HCT116 (cell line): Measurements from ENCODE around the gene HBA1. TPM values are rescaled to one million over a fixed set of nuclear protein-coding genes. Genes with fewer than 3 reads are reported as not detected.

Source experiments
- ATAC-seq: fragments of 200-7000 bp; cut with Tn5 transposase; 2 replicates; pipeline ENCODE4 v1.9.1; 2020; ENCODE audit warnings: mild to moderate bottlenecking, moderate library complexity
- BruUV-seq: library from RNA; stranded (reverse); fragments of 400-500 nt; replicated peaks from 2 replicates; lab custom pipeline; 2021; lab: Mats Ljungman, UMichigan
- CTCF ChIA-PET: fragments of 300-600 bp; sonication (Branson Sonifier 250); formaldehyde crosslinking; loops from one replicate; lab custom pipeline; 2021; ENCODE audit warnings: antibody characterized with exemption; lab: Charles Lee
- POLR2A ChIA-PET: fragments of 300-600, 350-600 bp; sonication (Branson Sonifier 250); formaldehyde crosslinking; loops from one replicate; lab custom pipeline; 2021; ENCODE audit warnings: antibody characterized with exemption; lab: Charles Lee
- RAD21 ChIA-PET, 2 experiments: fragments of 300-600 bp; sonication (Branson Sonifier 250); formaldehyde crosslinking; loops; one replicate each; lab custom pipeline; 2023; ENCODE audit warnings: low total read pairs in 2 of 2; ENCODE audit not compliant: uncharacterized antibody in 2 of 2, unreplicated experiment in 2 of 2, low non-redundant PET in 1 of 2; lab: Charles Lee
- DNase-seq: peaks from one replicate; pipeline ENCODE4 v3.0.0-alpha.2; 2010; ENCODE audit warnings: low read depth, low spot score
- H2AFZ ChIP-seq: fragments of 200-600 bp; shearing (Covaris generic), sonication (generic); 2 replicates; pipeline ENCODE4 v1.6.1; 2017; ENCODE audit warnings: low read depth, mixed run types, mixed read lengths, antibody characterized with exemption, low read length; ENCODE audit not compliant: poor library complexity, severe bottlenecking
- H3K27ac ChIP-seq: 2 replicates; pipeline ENCODE4 v1.5.1; 2012; ENCODE audit warnings: low read depth, low read length
- H3K27me3 ChIP-seq: fragments of 200-600 bp; sonication (generic); 2 replicates; pipeline ENCODE4 v1.6.1; 2016; ENCODE audit warnings: mixed run types, low read length, mixed read lengths; ENCODE audit not compliant: insufficient read depth
- H3K36me3 ChIP-seq, 2 experiments: fragments of 200-500 bp in 1 of 2; fragments of 200-600 bp in 1 of 2; sonication (Bioruptor generic) in 1 of 2; sonication (generic) in 1 of 2; 2 replicates each; pipeline versions ENCODE4 v1.5.1 to v1.6.1; 2014 to 2016; ENCODE audit warnings: low read length in 2 of 2, inconsistent platforms in 1 of 2, mixed read lengths in 1 of 2, mixed run types in 1 of 2; ENCODE audit not compliant: insufficient read depth in 2 of 2, control insufficient read depth in 1 of 2
- H3K4me1 ChIP-seq, 2 experiments: fragments of 200-600 bp in 1 of 2; sonication (generic) in 1 of 2; 2 replicates each; pipeline versions ENCODE4 v1.5.1 to v1.6.1; 2012 to 2017; ENCODE audit warnings: low read length in 2 of 2, inconsistent platforms in 1 of 2, mild to moderate bottlenecking in 1 of 2, mixed read lengths in 1 of 2, mixed run types in 1 of 2, moderate library complexity in 1 of 2; ENCODE audit not compliant: insufficient read depth in 2 of 2, control insufficient read depth in 1 of 2
- H3K4me2 ChIP-seq: fragments of 200-600 bp; sonication (generic); 2 replicates; pipeline ENCODE4 v1.6.1; 2017; ENCODE audit warnings: mixed run types, low read length, mixed read lengths
- H3K4me3 ChIP-seq, 2 experiments: fragments of 200-600 bp in 1 of 2; sonication (generic) in 1 of 2; replicated peaks in 1 of 2; 2 replicates each; pipeline ENCODE4 v1.5.1; 2011 to 2016; ENCODE audit warnings: low read length in 2 of 2, control low read depth in 1 of 2, low read depth in 1 of 2, mild to moderate bottlenecking in 1 of 2, mixed read lengths in 1 of 2, mixed run types in 1 of 2
- H3K79me2 ChIP-seq: fragments of 200-600 bp; sonication (generic); 2 replicates; pipeline ENCODE4 v1.6.1; 2017; ENCODE audit warnings: mild to moderate bottlenecking, mixed run types, low read length, moderate library complexity, mixed read lengths; ENCODE audit not compliant: insufficient read depth
- H3K9ac ChIP-seq: fragments of 200-600 bp; sonication (generic); 2 replicates; pipeline ENCODE4 v1.6.1; 2016; ENCODE audit warnings: low read length, mixed read lengths
- H3K9me2 ChIP-seq: fragments of 200-600 bp; sonication (generic), shearing (Covaris generic); 2 replicates; pipeline ENCODE4 v1.6.1; 2017; ENCODE audit warnings: mixed run types, mild to moderate bottlenecking, moderate library complexity; ENCODE audit not compliant: insufficient read depth
- H3K9me3 ChIP-seq, 2 experiments: fragments of 200-500 bp in 1 of 2; fragments of 200-600 bp in 1 of 2; sonication (Bioruptor generic) in 1 of 2; sonication (generic) in 1 of 2; 2 replicates each; pipeline ENCODE4 v1.6.1; 2014 to 2017; ENCODE audit warnings: low read length in 2 of 2, mixed read lengths in 2 of 2, inconsistent platforms in 1 of 2, low read depth in 1 of 2, mild to moderate bottlenecking in 1 of 2, mixed run types in 1 of 2, moderate library complexity in 1 of 2; ENCODE audit not compliant: control insufficient read depth in 1 of 2, insufficient read depth in 1 of 2
- H4K20me1 ChIP-seq: fragments of 200-600 bp; sonication (generic), shearing (Covaris generic); 2 replicates; pipeline ENCODE4 v1.6.1; 2017; ENCODE audit warnings: mixed run types, mild to moderate bottlenecking, moderate library complexity; ENCODE audit not compliant: insufficient read depth
- ELF1 ChIP-seq: IDR thresholded peaks from 2 replicates; pipeline ENCODE4 v1.6.1; 2012; ENCODE audit warnings: low read depth, borderline replicate concordance
- EZH2 ChIP-seq: fragments of 200-600 bp; sonication (generic); IDR thresholded peaks from 2 replicates; pipeline ENCODE4 v1.6.1; 2017; ENCODE audit warnings: antibody characterized with exemption, mixed run types
- EZH2phosphoT487 ChIP-seq: fragments of 200-600 bp; IDR thresholded peaks from 2 replicates; pipeline ENCODE4 v1.6.1; 2018; ENCODE audit warnings: antibody characterized with exemption, borderline replicate concordance
- FOSL1 ChIP-seq: IDR thresholded peaks from 2 replicates; pipeline ENCODE4 v1.6.1; 2012; ENCODE audit warnings: low read depth
- POLR2AphosphoS5 ChIP-seq: IDR thresholded peaks from 2 replicates; pipeline ENCODE4 v1.6.1; 2011; ENCODE audit warnings: mild to moderate bottlenecking, low read depth, low read length, moderate library complexity
- RAD21 ChIP-seq: IDR thresholded peaks from 2 replicates; pipeline ENCODE4 v1.6.1; 2012; ENCODE audit warnings: low read depth, mild to moderate bottlenecking
- SRF ChIP-seq: IDR thresholded peaks from 2 replicates; pipeline ENCODE4 v1.6.1; 2012; ENCODE audit warnings: low read depth
- TCF7L2 ChIP-seq: IDR thresholded peaks from 2 replicates; pipeline ENCODE4 v1.7.0; 2011; ENCODE audit warnings: borderline replicate concordance, inconsistent platforms; ENCODE audit not compliant: insufficient read depth, insufficient read length; ENCODE audit errors: extremely low read depth
- ZFX ChIP-seq: fragments of 450-650 bp; IDR thresholded peaks from 2 replicates; pipeline ENCODE4 v1.6.1; 2017
- intact Hi-C: fragments of 100-400 bp; cut with micrococcal nuclease; formaldehyde crosslinking; loops from 2 replicates; pipeline ENCODE4 v1.10.0; 2022
- total RNA-seq: library from RNA; stranded (reverse); gene quantifications from one replicate; pipeline ENCODE4 v1.2.1, GENCODE V29; 2021; ENCODE audit not compliant: unreplicated experiment
- TF ChIP-seq, protein P1 (sequence below): IDR thresholded peaks from 2 replicates; pipeline ENCODE4 v1.6.1; 2011; ENCODE audit warnings: mild to moderate bottlenecking, low read length, moderate library complexity; ENCODE audit not compliant: insufficient replicate concordance; ENCODE audit errors: extremely low read depth
- TF ChIP-seq, protein P2 (sequence below): IDR thresholded peaks from 2 replicates; pipeline ENCODE4 v1.6.1; 2012
- TF ChIP-seq, protein P3 (sequence below), 3 experiments: fragments of 200-600 bp in 1 of 3; sonication (generic) in 1 of 3; IDR thresholded peaks in 2 of 3; conservative IDR thresholded peaks in 1 of 3; 2 replicates each; pipeline ENCODE4 v1.5.1; 2012 to 2017; ENCODE audit warnings: low read depth in 2 of 3, low read length in 2 of 3, antibody characterized with exemption in 1 of 3, borderline replicate concordance in 1 of 3, control low read depth in 1 of 3, mild to moderate bottlenecking in 1 of 3, mixed read lengths in 1 of 3, mixed run types in 1 of 3, moderate library complexity in 1 of 3; ENCODE audit not compliant: insufficient read depth in 1 of 3
- TF ChIP-seq, protein P4 (sequence below): IDR thresholded peaks from 2 replicates; pipeline ENCODE4 v1.6.1; 2012

HBA1 gene
- total RNA-seq, 1 experiment from 2014 or later, result 4.9 TPM

DNA sequence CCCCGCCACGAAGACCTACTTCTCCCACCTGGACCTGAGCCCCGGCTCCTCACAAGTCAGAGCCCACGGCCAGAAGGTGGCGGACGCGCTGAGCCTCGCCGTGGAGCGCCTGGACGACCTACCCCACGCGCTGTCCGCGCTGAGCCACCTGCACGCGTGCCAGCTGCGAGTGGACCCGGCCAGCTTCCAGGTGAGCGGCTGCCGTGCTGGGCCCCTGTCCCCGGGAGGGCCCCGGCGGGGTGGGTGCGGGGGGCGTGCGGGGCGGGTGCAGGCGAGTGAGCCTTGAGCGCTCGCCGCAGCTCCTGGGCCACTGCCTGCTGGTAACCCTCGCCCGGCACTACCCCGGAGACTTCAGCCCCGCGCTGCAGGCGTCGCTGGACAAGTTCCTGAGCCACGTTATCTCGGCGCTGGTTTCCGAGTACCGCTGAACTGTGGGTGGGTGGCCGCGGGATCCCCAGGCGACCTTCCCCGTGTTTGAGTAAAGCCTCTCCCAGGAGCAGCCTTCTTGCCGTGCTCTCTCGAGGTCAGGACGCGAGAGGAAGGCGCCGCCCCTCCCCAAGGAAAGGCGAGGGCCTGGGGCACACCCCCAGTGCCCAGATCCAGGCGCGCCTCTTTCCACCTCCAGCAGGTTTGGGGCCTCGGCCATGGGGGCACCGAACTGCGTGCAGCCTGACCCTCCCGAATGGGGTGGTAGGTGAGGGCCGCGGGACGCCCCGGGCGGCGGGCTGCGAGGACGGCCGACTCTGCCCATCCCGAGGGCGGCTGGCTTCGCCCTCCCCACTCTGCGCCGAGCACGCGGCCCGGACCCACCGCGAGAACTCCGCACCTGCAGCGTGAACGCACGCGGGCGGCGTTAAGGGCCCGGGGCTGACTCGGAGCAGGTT, 4.4 kb downstream of the HBA1 start:
- Histone ChIP-seq H3K27me3 (no peaks in the 10 kb centered on the region), H3K27ac (no peak overlapping the region), H4K20me1 (no peaks in the 10 kb centered on the region), H3K36me3 (no peaks in the 10 kb centered on the region), H3K4me1 (peaks cover 0 to 5% of the 10 kb centered on the region in 2 experiments; a peak in 1 of 4 replicates), H3K4me3 (no peak overlapping the region), H2AFZ (no peak overlapping the region), H3K9me3 (no peaks in the 10 kb centered on the region), H3K9me2 (no peaks in the 10 kb centered on the region), H3K9ac (no peak overlapping the region), H3K4me2 (no peak overlapping the region), H3K79me2 (no peaks in the 10 kb centered on the region)
- no TSS peak for BruUV-seq
- ATAC-seq (peak; percentile 72; the same call in 1 of the 2 replicates), DNase-seq (peak; percentile 12)
- TF ChIP-seq, protein P1, sequence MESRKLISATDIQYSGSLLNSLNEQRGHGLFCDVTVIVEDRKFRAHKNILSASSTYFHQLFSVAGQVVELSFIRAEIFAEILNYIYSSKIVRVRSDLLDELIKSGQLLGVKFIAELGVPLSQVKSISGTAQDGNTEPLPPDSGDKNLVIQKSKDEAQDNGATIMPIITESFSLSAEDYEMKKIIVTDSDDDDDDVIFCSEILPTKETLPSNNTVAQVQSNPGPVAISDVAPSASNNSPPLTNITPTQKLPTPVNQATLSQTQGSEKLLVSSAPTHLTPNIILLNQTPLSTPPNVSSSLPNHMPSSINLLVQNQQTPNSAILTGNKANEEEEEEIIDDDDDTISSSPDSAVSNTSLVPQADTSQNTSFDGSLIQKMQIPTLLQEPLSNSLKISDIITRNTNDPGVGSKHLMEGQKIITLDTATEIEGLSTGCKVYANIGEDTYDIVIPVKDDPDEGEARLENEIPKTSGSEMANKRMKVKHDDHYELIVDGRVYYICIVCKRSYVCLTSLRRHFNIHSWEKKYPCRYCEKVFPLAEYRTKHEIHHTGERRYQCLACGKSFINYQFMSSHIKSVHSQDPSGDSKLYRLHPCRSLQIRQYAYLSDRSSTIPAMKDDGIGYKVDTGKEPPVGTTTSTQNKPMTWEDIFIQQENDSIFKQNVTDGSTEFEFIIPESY, result peak; percentile 36
- no peak for TF ChIP-seq ELF1
- TF ChIP-seq, protein P2, sequence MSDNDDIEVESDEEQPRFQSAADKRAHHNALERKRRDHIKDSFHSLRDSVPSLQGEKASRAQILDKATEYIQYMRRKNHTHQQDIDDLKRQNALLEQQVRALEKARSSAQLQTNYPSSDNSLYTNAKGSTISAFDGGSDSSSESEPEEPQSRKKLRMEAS, result peak; percentile 78
- ChIA-PET CTCF (interaction anchor here (2.1 kb wide), 1 partner anchor 115 kb away, joined by 6 read pairs; no protein-coding TSS in a partner anchor), RAD21 (no interaction called here), POLR2A (no interaction called here)
- intact Hi-C loops, result loop anchor here (1.0 kb wide), 1 partner anchor 74 kb away; no protein-coding TSS in a partner anchor

DNA sequence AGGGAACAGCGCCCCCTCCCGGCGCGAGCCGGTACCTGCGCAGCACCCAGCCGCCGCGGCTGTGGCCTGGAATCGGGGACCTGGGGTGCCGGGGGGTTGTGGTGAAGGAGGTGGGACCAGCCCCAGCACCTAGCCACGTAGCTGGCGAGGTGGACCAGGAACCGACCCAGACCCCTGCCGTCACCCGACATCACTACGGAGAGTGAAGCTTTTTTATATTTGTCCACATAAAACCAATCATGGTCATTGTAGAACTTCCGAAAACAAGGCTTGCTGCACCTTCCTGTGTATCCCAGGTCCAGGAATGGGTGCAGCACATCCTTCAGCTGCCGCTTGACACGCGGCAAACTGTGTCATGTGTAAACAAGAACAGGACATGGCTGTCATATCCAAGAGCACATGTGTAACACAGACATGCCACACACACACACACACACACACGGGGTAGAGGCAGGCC, 5.1 kb downstream of the HBA1 start:
- no peaks in the 10 kb centered on the region for H3K79me2 ChIP-seq
- H3K4me2 ChIP-seq, result no peak overlapping the region
- no peak overlapping the region for H2AFZ ChIP-seq
- intact Hi-C loops, result loop anchor here (1.0 kb wide), 1 partner anchor 74 kb away; no protein-coding TSS in a partner anchor
- H3K9me3 ChIP-seq, result no peaks in the 10 kb centered on the region
- H3K9ac ChIP-seq, result no peak overlapping the region
- no peaks in the 10 kb centered on the region for H3K27me3 ChIP-seq
- no TSS peak for BruUV-seq
- CTCF ChIA-PET, result interaction anchor here (2.1 kb wide), 1 partner anchor 116 kb away, joined by 6 read pairs; no protein-coding TSS in a partner anchor
- no peak overlapping the region for H3K4me3 ChIP-seq
- no peak for DNase-seq
- H4K20me1 ChIP-seq, result no peaks in the 10 kb centered on the region
- peak; percentile 21 for ATAC-seq
- POLR2A ChIA-PET, result no interaction called here
- no peak overlapping the region for H3K27ac ChIP-seq
- H3K36me3 ChIP-seq, result no peaks in the 10 kb centered on the region
- peaks cover 0 to 5% of the 10 kb centered on the region in 2 experiments; a peak in 1 of 4 replicates for H3K4me1 ChIP-seq
- no peaks in the 10 kb centered on the region for H3K9me2 ChIP-seq
- RAD21 ChIA-PET, result no interaction called here
- TF ChIP-seq TCF7L2 (no peak), EZH2phosphoT487 (no peak), POLR2AphosphoS5 (0 out of 2 replicates have a peak, but pooled peaks have one; percentile 19), FOSL1 (no peak), SRF (no peak), EZH2 (no peak), ELF1 (no peak), RAD21 (peak; percentile 74), ZFX (no peak)
- TF ChIP-seq, protein P3, sequence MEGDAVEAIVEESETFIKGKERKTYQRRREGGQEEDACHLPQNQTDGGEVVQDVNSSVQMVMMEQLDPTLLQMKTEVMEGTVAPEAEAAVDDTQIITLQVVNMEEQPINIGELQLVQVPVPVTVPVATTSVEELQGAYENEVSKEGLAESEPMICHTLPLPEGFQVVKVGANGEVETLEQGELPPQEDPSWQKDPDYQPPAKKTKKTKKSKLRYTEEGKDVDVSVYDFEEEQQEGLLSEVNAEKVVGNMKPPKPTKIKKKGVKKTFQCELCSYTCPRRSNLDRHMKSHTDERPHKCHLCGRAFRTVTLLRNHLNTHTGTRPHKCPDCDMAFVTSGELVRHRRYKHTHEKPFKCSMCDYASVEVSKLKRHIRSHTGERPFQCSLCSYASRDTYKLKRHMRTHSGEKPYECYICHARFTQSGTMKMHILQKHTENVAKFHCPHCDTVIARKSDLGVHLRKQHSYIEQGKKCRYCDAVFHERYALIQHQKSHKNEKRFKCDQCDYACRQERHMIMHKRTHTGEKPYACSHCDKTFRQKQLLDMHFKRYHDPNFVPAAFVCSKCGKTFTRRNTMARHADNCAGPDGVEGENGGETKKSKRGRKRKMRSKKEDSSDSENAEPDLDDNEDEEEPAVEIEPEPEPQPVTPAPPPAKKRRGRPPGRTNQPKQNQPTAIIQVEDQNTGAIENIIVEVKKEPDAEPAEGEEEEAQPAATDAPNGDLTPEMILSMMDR (IDR thresholded peaks at IDR 0.05 in 2 of 3, conservative IDR thresholded peaks at IDR 0.05 in 1 of 3; ENCODE audit: borderline replicate concordance in 1 of 3, insufficient read depth in 1 of 3, low read depth in 2 of 3, low read length in 2 of 3), result peak; percentile 51 to 70 (median 68); a peak in 5 of 6 replicates
- TF ChIP-seq, protein P4, sequence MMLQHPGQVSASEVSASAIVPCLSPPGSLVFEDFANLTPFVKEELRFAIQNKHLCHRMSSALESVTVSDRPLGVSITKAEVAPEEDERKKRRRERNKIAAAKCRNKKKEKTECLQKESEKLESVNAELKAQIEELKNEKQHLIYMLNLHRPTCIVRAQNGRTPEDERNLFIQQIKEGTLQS, result no peak
